ENCODE results near the gene SLC7A11.

DNA sequence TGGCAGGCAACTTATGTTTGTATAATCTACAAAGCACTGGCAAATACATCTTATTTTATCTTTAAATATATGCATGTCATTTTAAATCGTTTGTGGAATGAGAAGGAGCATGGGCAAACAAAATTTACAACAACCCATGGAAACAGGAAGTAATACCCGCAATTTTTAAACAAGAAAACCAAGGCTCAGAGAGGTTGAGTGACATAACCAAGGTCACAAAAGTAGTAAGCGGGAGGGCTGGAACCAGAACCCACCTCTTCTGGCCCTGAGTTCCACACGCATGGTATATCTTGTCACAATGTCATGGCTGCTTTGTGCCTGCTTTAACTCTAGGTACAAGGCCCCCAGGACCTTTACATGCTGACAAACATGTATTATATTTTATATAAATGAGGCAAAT is 52.9 kb downstream of the SLC7A11 start:
- no peak for TF ChIP-seq CTCF (IDR thresholded peaks at IDR 0.05)
- TF ChIP-seq EZH2 (IDR thresholded peaks at IDR 0.05), result no peak
